Activated effector memory CD4-positive, alpha-beta T cell treated with anti-CD3 and anti-CD28 coated beads, Interleukin-2, amount 50 U/mL, for 16 hours (primary cell): ENCODE results near the gene AP5B1.
"Not testable (repeated sequence)": the region's sequence is repeated elsewhere in the genome, so short reads cannot be mapped to it uniquely, and the experiment has no call there.

Source experiments
- DNase-seq: peaks from one replicate; pipeline ENCODE4 v3.0.0-alpha.2; 2020

The AP5B1 gene

GRCh38 chr11:65782816-65783228, 2.0 kb upstream of the AP5B1 start:
- peak; percentile 60 for DNase-seq

DNA sequence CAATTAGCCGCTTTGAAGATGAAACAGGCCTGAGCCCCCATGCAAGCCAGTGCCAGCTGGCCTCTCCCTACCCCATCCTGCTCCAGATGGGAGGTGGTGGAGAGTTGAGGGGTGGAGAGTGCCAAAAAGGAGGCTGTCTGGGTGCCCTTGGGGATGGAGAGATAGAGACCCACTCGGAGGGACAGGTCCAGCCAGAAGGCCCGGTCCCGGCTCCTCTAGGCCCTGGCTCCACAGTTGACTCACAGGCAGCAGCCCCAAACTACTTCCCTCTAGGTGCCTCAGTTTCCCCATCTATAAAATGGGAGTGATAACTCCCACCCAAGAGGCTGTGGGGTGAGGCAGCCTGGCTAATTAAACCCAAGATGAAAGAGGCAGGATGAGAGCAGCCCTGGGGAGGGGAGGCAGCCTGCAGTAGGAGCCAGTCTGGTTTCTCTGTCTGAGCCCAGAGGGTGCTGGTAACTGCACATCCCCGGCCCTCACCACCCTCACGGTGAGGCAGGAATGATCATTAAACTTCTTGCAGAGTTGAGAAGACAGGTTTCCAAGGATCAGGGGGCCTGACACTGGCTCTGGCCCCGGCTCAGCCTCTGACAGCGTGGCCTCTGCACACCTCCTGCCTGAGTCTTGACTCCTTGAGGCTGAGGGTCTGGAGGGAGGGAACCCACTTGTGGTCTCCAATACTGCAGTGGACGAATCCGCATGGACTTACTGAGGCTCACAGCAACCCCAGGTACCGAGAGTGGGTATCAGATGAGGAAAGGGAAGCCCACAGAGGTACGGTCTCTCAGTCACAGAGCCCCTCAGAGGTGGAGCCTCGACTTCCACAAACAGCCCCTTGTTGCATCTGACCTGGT, 1.4 kb upstream of the AP5B1 start:
- DNase-seq: peak; percentile 61

GRCh38 chr11:65781152-65781961, 581 bp upstream of the AP5B1 start:
- peak; percentile 60 for DNase-seq

DNA sequence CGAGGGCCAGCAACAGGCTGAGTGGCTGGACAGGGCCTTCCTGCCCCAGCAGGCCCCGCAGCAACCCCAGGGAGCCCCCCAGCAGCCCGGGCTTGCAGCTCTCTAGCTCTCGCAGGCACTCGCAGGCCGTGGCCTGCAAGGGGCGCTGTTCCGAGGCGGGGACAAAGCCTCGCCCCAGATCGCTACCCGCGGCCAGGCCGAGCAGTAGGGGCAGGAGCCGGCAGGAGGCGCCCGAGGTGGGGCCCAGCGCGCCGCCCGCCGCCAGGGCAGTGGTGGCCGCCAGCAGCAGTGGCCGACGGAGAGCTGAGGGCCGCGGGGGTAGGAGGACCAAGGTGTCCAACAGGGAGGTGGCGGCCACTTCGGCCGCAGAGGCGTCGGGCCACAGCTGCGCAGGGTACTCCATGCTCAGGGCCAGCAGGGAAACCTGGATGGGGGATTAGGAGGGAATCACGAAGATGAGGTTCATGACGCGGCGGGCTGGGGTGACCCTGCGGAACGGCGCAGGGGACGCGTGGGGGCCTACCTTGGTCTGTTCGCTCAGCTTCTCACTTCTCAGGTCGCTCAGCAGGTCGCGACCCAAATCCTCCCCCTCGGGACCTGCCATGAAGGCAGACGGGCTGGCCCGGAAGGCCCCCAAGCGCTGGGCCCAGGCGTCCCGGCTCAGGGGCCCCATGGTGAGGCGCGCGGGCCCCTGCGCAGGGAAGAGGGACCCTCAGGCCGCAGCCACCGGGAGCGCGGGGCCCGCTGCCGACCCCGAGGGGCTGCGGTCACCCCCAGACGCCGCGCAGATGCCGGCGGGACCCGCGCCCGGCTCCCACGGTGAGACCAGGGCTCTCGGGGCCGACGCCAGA, 632 bp downstream of the AP5B1 start:
- peak; percentile 91 for DNase-seq

DNA sequence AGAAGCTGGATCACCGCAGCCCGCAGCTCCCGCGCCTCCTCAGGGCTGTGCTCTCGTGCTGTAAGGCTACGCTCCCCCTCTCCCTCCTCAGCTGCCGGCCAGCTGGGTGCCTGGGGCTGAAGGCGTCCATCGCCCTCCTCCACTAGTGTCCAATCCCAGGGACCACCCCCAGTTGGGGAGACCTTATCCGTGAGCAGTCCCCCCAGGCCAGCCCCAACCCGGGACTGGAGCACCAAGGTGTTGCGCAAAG, 1.2 kb downstream of the AP5B1 start:
- no peak for DNase-seq

- DNase-seq: no peak
Measured at GRCh38 chr11:65778901-65779668, 1.7 kb downstream of the AP5B1 start.

DNA sequence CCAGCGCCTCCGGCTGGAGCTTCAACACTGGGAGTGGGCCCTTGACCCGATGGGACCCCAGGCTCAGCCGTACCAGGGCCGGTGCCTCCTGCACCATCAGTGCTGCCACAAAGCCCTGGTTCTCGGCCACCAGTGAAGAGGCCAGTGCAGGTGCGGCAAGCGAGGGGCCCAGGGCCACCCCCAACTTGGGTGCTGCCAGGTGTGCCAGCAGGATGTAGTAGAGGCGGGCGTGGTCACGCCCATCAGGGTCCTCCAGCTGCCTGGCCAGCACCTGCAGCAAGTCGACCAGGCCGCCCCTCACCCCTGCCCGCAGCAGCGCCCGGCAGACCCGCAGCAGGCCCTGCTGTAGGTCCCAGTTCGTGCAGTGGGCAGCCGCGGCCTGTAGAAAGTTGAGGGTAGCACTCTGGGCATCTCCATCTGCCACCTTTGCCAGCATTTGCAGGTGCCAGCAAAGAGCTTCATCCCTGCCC, 2.3 kb downstream of the AP5B1 start:
- peak; percentile 60 for DNase-seq

- peak; percentile 60 for DNase-seq
Measured at GRCh38 chr11:65777821-65778361, 2.9 kb downstream of the AP5B1 start.

GRCh38 chr11:65777241-65777640, 3.5 kb downstream of the AP5B1 start:
- DNase-seq: peak; percentile 41

- peak; percentile 42 for DNase-seq
Measured at GRCh38 chr11:65776710-65777141, 4.0 kb downstream of the AP5B1 start.

GRCh38 chr11:65776196-65776595, 4.6 kb downstream of the AP5B1 start:
- DNase-seq: no peak

DNA sequence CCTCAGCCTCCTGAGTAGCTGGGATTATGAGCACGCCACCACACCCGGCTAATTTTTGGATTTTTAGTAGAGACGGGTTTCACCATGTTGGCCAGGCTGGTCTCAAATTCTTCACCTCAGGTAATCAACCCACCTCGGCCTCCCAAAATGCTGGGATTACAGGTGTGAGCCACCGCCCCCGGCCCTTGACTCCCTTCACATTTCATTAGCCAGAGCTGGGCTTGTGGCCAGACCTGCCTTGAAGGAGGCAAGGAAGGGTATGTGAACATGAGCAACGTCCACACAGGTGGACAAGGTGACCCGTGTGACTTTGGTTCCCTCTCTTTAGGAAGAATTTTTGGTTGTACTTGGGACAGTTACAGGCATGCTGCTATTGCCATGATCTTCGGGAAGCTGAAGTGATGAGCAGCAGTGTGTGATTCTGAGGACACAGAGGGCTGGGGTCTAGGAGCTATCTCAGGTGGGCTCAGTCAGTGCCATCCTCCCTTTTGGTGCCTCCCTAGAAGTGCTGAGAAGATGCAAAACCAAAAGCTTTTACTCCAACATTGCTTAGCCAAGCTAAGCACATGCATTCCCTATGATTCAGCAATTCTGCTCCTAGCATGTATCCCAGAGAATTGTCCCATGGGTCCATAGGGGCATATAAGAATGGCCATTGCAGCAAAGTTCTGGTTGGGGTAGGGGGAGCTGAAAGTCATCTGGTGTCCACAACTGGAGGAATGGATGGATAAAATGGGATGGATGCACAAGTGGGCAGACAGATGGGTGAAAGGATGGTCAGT, 6.1 kb downstream of the AP5B1 start:
- peak; percentile 22 for DNase-seq

DNA sequence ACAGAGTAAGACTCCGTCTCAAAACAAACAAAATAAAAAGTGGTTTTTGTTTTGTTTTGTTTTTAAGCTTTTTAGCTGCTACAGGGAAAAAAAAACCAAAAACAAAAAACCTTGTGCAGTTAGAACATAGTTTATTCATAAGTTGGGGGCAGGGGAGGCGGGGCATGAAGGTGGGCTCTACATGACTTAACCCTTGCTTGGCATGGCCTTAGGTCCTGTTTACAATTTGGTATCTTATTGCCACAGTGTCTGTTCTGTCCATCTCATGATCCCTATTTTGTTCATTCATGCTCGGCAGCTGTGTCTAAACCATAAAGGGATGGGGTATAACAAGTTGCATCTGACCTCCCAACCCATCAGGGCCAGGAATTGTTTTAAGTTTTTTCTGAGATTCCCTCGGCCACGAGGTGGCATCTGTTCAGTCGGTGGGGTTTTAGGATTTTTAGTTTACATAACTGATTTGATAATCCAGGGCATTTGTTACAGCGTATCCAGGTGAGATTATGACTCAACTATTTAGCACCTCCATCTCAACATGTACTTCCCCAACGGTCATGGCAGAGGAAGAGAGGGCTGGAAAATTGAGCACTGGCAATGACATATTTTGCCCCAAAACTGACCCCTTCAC, 6.9 kb downstream of the AP5B1 start:
- DNase-seq: peak; percentile 38

DNA sequence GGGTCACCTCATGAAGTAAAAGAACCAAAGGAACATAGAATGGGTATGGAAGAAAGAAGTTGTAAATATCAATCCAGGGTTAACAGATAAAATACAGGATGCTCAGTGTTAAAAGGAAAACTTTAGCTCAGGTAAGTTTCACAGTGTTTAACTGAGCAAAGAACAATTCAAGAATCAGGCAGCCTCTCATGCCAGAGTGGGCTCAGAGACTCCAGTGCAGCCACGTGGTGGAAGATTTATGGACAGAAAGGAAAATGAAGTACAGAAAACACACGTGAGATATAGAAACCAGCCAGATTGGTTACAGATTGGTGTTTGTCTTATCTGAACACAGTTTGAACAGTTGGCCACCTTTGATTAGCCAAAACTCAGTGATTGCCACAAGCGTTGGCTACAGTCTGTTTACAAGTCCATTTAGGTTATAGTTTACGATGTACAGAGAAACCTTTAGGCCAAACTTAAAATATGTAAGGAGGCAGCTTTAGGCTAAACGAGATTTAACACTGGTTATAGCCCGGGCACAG, 9.1 kb downstream of the AP5B1 start:
- no peak for DNase-seq

DNA sequence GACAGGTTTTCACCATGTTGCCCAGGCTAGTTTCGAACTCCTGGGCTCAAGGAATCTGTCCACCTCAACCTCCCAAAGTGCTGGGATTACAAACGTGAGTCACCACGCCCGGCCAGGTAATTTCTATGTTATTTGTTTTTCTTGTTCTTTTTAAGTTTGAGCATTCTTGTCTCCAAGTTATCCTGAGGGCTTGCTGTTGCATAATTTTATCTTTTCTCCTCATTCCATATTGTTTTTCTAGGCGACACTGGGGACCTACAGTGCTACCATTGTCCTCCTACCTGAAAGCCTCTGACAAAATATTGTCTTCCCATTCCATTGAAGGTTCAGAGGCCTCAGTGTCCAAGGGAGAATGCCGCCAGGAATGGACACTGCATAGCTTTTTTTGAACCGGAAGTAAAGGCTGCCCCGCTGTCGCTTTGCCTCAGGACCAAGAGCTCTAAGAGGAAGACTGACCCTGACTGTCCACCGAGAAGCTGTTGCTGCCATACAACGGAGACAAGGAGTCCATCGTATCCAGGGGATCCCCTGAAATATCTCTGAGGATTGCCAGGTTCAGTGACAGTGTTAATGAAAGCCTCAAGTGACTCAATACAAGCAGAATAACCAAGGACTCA, 9.7 kb downstream of the AP5B1 start:
- DNase-seq: no peak

DNA sequence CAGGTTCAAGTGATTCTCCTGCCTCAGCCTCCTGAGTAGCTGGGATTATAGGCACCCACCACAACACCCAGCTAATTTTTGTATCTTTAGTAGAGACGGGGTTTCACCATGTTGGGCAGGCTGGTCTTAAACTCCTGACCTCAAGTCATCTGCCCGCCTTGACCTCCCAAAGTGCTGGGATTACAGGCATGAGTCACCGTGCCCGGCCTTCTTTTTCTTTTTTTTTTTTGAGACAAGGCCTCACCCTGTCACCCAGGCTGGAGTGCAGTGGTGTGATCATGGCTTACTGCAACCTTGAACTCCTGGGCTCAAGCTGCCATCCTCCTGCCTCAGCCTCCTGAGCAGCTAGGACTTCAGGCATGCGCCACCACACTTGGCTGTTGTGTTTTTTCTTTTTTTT, 13.0 kb downstream of the AP5B1 start:
- DNase-seq: not testable (repeated sequence)

DNA sequence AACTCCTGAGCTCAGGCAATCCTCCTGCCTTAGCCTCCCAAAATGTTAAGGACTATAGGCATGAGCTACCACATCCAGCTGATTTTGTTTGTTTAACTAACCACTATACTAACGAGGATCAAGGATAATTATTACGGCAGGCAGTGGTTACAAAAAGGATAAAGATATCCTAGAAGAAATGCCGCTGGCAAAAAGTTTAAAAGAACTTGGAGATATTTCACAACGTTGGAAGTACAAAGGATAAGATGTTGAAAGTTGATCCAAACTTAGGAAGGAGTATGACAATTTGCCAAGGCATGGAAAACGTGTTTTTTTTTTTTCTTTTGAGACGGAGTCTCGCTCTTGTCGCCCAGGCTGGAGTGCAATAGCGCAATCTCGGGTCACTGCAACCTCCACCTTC, 13.4 kb downstream of the AP5B1 start:
- DNase-seq: no peak

GRCh38 chr11:65766535-65766934, 14.2 kb downstream of the AP5B1 start:
- no peak for DNase-seq

DNA sequence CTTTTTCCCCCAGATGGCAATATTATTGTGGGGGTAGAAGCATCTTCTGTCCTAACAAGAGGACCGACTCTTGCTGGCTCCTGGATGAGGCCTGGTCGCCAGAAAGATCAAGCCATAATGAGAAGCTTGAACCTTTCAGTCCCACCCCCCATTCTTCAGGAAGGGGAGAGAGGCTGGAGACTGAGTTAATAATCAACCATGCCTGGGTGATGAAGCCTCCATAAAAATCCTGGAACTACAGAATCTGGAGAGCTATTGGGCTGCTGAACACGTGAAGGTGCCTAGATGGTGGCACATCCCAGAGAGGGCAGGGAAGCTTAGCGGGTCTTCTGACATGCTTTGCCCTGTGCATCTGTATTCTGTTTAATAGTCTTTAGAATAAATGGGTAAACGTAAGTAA, 16.3 kb downstream of the AP5B1 start:
- no peak for DNase-seq

GRCh38 chr11:65762816-65763215, 18.0 kb downstream of the AP5B1 start:
- DNase-seq: not testable (repeated sequence)
